Sciatic nerve (tissue), 2 donors: ENCODE measurements around the gene FRMD4B. TPM values are rescaled to one million over a fixed set of nuclear protein-coding genes. Genes with fewer than 3 reads are reported as not detected.

Source experiments
- ATAC-seq: fragments of 200-7000 bp; cut with Tn5 transposase; one replicate; pipeline ENCODE4 v1.9.1; 2020; ENCODE audit warnings: mild to moderate bottlenecking, moderate library complexity
- DNase-seq: peaks from one replicate; pipeline ENCODE4 v3.0.0-alpha.2; 2020; ENCODE audit warnings: low spot score
- intact Hi-C: fragments of 100-400 bp; cut with DNase I; formaldehyde crosslinking; loops from one replicate; pipeline ENCODE4 v1.14.2; 2022
- total RNA-seq: library from RNA; stranded (reverse); fragmentation: NEBNext Ultra II Directional; extraction: Animal tissue kit (Norgen Biotek cat#: 25700); gene quantifications from one replicate; pipeline ENCODE4 v1.2.1, GENCODE V29; 2021
- donor health status: DM: no; HTN: no; CAD: no.
- donor health status: DM: no; HTN: no; CAD: no.

The FRMD4B gene
- 48.6 TPM for total RNA-seq

DNA sequence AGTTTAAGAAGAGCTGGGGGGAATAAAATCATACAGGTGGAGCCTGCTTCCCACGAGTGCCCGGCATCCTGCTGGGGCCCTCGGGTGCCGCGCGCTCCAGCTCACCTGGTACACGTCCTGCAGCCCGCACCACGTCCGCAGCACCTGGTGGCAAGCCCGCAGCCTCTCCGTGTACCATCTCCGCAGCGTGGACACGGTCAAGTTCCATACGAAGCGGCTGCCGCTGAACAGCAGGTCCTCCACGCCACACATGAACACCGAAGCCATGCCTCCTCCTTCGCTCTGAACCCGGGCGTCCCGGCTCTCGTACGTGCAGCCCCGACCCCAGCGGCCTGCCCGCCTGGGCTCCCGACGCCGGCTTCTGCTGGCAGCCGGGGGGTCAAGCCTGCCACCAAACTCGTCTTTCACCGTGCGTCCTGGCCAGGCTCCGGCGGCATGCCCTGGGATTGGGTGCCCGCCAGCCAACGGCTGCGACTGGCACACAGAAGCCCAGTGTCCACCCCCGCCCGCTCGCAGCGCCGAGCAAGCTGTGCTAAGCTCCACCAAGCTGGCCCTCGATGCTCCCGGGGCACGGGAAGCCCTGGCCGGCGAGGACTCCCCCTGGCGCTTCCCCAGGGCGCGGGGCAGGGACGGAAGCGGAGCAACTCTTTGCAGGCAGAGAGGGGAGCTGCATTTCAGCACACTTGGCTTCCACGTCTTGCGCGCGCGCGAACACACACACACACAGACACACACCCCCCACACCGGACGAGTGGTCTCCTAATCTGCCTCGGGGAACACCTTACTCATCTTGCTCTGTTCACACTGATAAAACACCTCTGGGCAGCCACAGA is at the start of gene FRMD4B:
TSS of gene FRMD4B (minus strand) at position 366 of the 833 bp plus-strand sequence. CDS start at position 267, 99 bp downstream.
- DNase-seq (peak; percentile 86), ATAC-seq (peak; percentile 76)
- intact Hi-C loops, result no loop called here

GRCh38 chr3:69433969-69434325 is 48.1 kb upstream of the FRMD4B start:
- intact Hi-C loops, result no loop called here
- DNase-seq (no peak), ATAC-seq (no peak)

DNA sequence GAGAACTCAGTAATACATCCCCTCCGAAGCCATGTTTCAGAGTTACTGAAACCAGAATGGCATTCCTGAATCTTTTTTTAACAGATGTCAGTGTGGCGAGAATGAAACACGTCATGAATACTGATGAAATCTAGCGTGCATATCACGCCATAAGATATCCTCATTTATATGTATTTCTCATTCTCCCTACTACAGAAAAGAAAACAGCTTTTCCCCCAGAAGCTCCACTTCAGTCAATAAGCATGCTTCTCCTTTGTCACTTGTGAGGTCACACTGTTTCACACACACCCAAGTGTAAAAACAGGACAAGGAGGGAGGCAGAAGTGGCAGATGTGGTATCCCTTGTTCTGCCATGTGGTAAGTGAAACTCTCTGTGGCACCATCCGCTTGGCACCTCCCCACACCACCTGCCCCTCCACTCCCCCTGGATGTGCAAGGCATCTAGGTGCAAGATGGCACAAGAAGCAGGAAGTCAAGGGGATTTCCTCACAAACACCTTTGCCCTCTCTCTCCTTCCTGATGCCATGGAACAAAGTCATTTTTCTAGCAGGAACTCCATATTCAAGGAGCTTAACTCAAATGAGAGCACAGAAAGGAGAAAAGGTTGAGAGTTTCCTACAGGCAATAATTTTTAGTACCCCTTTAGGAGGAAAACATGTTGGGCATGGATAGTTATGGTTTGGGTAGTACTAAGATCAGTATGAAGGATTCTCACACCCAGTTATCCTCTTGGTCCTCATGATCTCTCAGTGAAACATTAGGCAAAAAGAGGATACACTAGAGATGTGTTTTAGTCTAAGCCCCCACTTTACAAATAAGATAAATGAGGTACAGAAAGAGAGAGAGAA is 47.5 kb upstream of the FRMD4B start:
- intact Hi-C loops, result no loop called here
- ATAC-seq (no peak), DNase-seq (no peak)

GRCh38 chr3:69428657-69429255 is 42.9 kb upstream of the FRMD4B start:
- ATAC-seq, result no peak
- no peak for DNase-seq
- intact Hi-C loops, result no loop called here

GRCh38 chr3:69426967-69427304 is 41.0 kb upstream of the FRMD4B start:
- DNase-seq (no peak), ATAC-seq (no peak)
- intact Hi-C loops, result loop anchor here (2.0 kb wide), 1 partner anchor 48 kb away; no protein-coding TSS in a partner anchor

- intact Hi-C loops, result loop anchor here (2.0 kb wide), 1 partner anchor 48 kb away; no protein-coding TSS in a partner anchor
- no peak for DNase-seq
- ATAC-seq, result no peak
Measured at GRCh38 chr3:69426291-69426966, 40.5 kb upstream of the FRMD4B start.

DNA sequence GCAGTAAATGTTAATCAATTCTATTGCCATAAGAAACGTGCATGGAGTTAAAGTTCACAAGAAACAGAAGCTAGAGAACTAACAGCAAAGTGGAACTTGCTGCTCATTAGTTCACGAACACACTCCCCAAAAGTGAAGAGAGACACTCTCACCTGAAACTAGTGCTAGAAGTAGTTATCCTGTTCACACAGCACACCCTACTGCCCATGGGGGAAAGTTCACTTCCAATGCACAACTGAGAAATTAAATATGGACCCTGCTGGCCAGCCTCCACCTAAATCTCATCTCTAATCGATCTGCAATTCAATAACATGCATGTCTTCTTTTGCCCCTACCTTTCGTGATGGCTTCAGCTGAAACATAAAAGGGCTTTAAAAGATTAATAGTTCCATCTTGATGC is 39.4 kb upstream of the FRMD4B start:
- ATAC-seq (peak; percentile 70), DNase-seq (no peak)
- intact Hi-C loops, result no loop called here

DNA sequence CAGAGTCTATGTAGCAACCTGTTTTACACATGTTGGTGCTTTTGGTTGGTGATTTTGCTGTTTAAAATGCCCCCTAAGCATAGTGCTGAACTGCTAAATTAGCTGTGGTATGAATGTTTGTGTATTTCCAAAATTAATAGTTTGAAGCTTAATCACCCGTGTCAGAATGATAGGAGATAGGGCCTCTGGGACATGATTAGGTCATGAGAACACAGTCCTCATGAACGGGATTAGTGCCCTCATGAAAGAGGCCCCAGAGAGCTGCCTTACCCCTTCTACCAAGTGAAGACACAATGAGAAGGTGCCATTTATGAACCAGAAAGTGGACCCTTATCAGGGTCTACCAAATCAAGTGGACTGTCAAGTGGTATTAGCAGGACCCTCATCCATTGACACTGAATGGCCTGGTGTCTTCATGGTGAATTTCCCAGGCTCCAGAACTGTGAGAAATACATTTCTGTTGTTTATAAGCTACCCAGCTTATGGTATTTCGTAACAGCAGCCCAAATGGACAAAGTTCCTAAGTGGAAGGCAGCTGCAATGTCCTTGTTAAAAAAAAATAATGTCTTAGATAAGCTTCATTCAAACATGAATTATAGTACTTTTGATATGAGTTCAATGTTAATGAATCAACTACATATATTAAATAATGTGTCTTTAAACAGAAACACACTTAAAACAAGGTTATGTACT is 37.7 kb upstream of the FRMD4B start:
- DNase-seq (no peak), ATAC-seq (no peak)
- intact Hi-C loops, result no loop called here

DNA sequence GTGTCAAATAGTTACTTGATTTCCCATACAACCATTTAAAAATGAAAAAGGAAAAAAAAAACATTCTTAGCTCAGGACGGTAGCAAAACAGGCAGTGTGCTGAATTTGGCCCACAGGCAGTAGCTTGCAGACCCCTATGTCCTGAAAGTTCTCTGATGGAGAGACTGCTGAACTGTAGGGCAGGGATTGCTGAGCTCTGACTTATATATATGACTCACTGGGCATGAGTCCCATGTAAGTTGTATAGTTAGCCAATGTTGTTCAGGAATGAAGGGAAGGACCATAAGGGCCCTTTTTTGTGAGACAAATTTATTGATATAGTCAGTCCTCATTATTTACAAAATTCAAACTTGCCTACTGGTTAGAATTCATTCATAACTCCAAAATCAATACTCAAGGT is 36.9 kb upstream of the FRMD4B start:
- no peak for ATAC-seq
- intact Hi-C loops, result no loop called here
- DNase-seq, result no peak

- intact Hi-C loops, result no loop called here
- peak; percentile 61 for ATAC-seq
- peak; percentile 60 for DNase-seq
Measured at GRCh38 chr3:69420781-69421520, 35.1 kb upstream of the FRMD4B start.

- intact Hi-C loops, result no loop called here
- ATAC-seq (no peak), DNase-seq (no peak)
Measured at GRCh38 chr3:69419276-69419675, 33.4 kb upstream of the FRMD4B start.

DNA sequence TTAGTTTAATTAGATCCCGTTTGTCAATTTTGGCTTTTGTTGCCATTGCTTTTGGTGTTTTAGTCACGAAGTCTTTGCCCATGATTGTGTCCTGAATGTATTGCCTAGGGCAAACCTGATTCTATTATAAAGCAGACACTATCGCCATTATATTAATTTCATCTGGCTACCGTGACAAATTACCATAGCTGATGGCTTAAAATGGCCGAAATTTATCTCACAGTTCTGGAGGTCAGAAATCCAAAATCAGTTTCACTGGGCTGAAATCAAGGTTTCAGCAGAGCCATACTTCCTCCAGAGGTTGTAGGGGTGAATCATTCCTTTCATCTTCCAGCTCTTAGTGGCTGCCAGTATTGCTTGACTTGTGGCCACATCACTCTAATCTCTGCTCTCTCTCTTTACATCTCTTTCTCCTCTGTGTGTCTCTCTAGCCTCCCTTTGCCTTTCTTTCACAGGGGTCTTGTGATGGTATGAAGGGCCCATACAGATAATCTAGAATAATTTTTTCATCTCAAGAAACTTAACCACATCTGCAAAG is 31.7 kb upstream of the FRMD4B start:
- ATAC-seq (no peak), DNase-seq (no peak)
- intact Hi-C loops, result no loop called here

DNA sequence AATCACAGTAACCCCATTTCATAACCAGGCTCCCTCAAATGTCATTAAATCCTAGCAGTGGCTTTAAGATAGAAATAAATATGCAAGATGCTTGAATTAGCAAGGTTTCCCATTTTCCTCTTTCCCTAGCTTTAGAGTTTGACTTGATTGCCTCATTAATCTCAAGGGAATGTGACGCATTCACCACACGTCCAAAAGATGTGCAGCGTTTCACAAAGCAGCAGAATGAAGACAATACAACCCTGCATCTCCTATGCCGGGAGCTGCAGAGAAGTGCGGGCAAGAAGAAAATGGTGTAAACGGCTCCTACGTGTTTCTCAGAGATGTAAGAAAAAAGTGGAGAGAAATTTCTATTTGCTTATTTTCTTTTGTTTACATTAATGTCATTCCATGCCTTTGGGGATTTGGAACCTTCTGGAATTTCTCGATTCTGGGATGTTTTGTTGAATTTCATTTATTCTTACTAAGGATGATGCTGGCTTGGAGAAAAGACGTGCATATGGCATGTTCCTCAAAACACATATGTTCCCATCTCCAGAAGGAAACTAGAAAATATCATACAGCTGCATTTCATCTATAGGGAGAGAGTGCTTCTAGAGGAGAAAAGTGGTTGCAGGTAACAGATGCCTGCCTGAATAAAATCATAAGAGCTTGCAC is 27.8 kb upstream of the FRMD4B start:
- no peak for DNase-seq
- ATAC-seq, result no peak
- intact Hi-C loops, result no loop called here

DNA sequence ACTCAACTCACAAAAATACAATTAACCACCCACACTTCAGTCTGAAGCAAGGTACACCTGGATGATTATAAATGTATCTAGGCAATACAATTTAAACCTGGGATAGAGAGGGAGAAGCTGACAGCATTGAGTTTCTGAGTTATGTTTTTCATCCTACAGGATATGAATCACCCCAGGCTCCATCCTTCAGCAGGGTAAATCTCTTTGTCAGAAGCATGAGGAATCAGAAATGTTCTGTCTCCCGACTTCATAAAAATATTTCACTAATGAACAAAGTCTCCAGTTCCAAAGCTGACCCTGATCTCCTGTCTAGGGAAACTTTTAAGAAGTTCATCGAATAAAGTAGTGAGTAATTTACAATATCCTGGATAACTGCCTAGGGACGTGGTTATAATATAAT is 25.5 kb upstream of the FRMD4B start:
- DNase-seq (no peak), ATAC-seq (no peak)
- intact Hi-C loops, result no loop called here

DNA sequence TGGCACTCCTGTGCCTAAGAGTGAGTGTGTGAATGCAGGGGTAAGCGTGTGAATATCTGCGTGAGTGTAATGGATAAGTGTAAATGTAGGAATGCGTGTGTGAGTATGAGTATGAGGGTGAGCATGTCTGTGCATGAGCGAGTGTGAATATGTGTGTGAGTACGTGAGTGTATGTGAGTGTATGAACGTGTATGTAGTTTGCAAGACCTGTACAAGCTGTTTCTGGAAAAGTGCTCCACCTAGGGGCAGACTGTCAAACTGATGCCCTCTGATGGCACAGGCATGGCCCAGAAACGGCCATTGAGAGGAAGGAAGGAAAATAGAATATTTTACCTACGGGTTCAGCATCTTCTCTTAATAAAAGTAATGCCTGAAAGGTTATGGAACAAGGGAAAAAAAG is 24.4 kb upstream of the FRMD4B start:
- DNase-seq (peak; percentile 86), ATAC-seq (peak; percentile 88)
- intact Hi-C loops, result no loop called here

DNA sequence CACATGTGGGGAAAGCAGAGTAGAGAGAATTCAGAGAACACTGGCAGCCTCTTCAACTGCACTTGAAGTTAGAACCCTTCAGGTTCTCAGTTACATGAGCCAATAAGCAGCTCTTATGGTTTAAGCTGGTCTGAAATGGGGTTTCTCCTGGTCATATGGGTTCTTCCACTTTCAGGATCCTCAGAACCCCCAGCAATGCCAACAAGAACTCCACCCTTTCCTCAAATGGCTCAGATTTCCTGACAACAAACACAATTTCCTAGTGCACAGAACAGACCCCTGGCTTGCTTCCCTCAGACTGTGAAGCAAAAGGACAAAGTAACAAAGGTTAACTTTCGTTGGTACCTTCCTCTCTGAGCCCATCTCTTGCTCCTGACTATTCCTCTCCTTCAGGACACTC is 23.9 kb upstream of the FRMD4B start:
- intact Hi-C loops, result no loop called here
- DNase-seq (no peak), ATAC-seq (peak; percentile 48)

GRCh38 chr3:69409011-69409410 is 23.1 kb upstream of the FRMD4B start:
- ATAC-seq (peak; percentile 57), DNase-seq (no peak)
- intact Hi-C loops, result no loop called here
